Activated naive CD4-positive, alpha-beta T cell treated with anti-CD3 and anti-CD28 coated beads for 36 hours (primary cell): ENCODE results near the gene CHSY1. TPM values are rescaled to one million over a fixed set of nuclear protein-coding genes. Genes with fewer than 3 reads are reported as not detected.
"Not testable (repeated sequence)": the region's sequence is repeated elsewhere in the genome, so short reads cannot be mapped to it uniquely, and the experiment has no call there.

Experiments
- CTCF ChIA-PET: fragments of 350-600 bp; sonication (Branson Sonifier 250); formaldehyde crosslinking; loops from one replicate; lab custom pipeline; 2021; ENCODE audit warnings: antibody characterized with exemption; lab: Charles Lee
- DNase-seq: peaks from one replicate; pipeline ENCODE4 v3.0.0-alpha.2; 2020
- H3K27ac Mint-ChIP-seq: one replicate; pipeline ENCODE4 v1.8.0; 2021; ENCODE audit warnings: mild to moderate bottlenecking, mixed read lengths
- H3K27me3 Mint-ChIP-seq: one replicate; pipeline ENCODE4 v1.8.0; 2021; ENCODE audit warnings: low read depth, mixed read lengths
- H3K36me3 Mint-ChIP-seq: one replicate; pipeline ENCODE4 v1.8.0; 2021; ENCODE audit warnings: low read depth, mixed read lengths
- H3K4me1 Mint-ChIP-seq: one replicate; pipeline ENCODE4 v1.8.0; 2021; ENCODE audit warnings: low read depth, mixed read lengths
- H3K4me3 Mint-ChIP-seq: one replicate; pipeline ENCODE4 v1.8.0; 2021; ENCODE audit warnings: mild to moderate bottlenecking, moderate library complexity, mixed read lengths
- H3K9me3 Mint-ChIP-seq: one replicate; pipeline ENCODE4 v1.8.0; 2021; ENCODE audit warnings: mixed read lengths
- intact Hi-C: fragments of 100-400 bp; cut with micrococcal nuclease; formaldehyde crosslinking; loops from one replicate; pipeline ENCODE4 v1.15.1; 2023
- total RNA-seq, 2 experiments: library from RNA; stranded (reverse); gene quantifications; one replicate each; pipeline ENCODE4 v1.2.3, GENCODE V29; 2021

The CHSY1 gene, protein sequence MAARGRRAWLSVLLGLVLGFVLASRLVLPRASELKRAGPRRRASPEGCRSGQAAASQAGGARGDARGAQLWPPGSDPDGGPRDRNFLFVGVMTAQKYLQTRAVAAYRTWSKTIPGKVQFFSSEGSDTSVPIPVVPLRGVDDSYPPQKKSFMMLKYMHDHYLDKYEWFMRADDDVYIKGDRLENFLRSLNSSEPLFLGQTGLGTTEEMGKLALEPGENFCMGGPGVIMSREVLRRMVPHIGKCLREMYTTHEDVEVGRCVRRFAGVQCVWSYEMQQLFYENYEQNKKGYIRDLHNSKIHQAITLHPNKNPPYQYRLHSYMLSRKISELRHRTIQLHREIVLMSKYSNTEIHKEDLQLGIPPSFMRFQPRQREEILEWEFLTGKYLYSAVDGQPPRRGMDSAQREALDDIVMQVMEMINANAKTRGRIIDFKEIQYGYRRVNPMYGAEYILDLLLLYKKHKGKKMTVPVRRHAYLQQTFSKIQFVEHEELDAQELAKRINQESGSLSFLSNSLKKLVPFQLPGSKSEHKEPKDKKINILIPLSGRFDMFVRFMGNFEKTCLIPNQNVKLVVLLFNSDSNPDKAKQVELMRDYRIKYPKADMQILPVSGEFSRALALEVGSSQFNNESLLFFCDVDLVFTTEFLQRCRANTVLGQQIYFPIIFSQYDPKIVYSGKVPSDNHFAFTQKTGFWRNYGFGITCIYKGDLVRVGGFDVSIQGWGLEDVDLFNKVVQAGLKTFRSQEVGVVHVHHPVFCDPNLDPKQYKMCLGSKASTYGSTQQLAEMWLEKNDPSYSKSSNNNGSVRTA
- total RNA-seq, result 10 to 100 TPM; 19.5 to 21.8 TPM

GRCh38 chr15:101251830-101252820, at the start of gene CHSY1:
Gene CHSY1 (minus strand): TSS chr15:101252048. CDS start chr15:101251456, 592 bp downstream.
- Mint-ChIP-seq H3K9me3 (no peaks in the 10 kb centered on the region), H3K36me3 (peaks cover 4% of the 10 kb centered on the region), H3K27ac (peak within 1 kb of the TSS; percentile 88), H3K4me3 (peak within 1 kb of the TSS; percentile 90), H3K27me3 (no peaks in the 10 kb centered on the region), H3K4me1 (peaks cover 60% of the 10 kb centered on the region)
- intact Hi-C loops, result loop anchor here (1.0 to 2.0 kb wide), 5 partner anchors 43 to 649 kb away; partner anchors contain the start of genes ASB7, LINS1 and SNRPA1
- peak; percentile 79 for DNase-seq
- CTCF ChIA-PET, result interaction anchor here (0.6 to 1.7 kb wide), 7 partner anchors 14 to 243 kb away, joined by 3 to 5 read pairs (median 3); no protein-coding TSS in a partner anchor

DNA sequence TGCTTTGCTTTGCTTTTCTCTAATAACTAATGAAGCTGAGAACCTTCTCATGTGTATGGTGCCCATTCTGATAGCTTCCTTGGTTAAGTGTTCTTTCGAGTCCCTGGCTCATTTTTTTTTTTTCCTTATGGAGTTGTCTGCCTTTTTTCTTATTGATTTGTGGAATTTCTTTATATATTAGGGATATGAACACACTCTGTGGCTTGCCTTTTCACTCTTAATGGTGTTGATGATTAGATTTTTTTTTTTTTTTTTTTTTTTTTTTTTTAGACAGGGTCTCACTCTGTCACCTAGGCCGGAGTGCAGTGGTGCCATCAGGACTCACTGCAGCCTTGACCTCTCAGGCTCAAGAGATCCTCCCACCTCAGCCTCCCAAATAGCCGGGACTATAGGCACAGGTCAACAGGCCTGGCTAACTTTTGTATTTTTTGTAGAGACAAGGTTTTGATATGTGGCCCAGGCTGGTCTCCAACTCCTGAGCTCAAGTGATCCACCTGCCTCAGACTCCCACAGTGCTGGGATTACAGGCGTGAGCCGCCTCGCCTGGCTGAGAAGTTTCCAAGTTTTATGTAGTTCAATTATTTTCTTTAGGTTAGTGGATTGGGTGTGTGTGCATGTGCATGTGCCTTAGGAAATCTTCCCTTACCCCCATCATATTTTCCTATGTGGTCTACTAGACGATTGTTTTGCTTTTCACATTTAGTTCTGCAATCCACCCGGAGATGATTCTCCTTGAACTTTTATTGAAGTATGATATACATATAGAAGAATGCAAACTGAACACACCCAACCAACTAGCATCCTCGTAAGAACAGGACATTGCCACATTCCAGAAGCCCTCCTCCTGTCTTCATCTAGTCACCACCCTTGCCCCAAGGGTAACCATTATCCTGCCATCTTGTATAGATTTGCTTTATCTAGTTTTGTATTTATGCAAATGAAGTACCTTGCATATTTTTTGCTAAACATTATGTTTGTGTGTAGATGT, 44.9 kb upstream of the CHSY1 start:
- DNase-seq, result no peak
- Mint-ChIP-seq H3K27me3 (no peaks in the 10 kb centered on the region), H3K9me3 (no peaks in the 10 kb centered on the region), H3K4me1 (peaks cover 23% of the 10 kb centered on the region), H3K4me3 (peak overlapping the region; percentile 92), H3K27ac (no peak overlapping the region), H3K36me3 (peaks cover 20% of the 10 kb centered on the region)
- CTCF ChIA-PET, result interaction anchor here (0.7 to 10.3 kb wide), 4 partner anchors 7 to 344 kb away, joined by 3 to 45 read pairs (median 6); no protein-coding TSS in a partner anchor
- intact Hi-C loops, result loop anchor here (10.0 kb wide), 1 partner anchor 428 kb away; the partner anchor contains the start of gene TARS3

DNA sequence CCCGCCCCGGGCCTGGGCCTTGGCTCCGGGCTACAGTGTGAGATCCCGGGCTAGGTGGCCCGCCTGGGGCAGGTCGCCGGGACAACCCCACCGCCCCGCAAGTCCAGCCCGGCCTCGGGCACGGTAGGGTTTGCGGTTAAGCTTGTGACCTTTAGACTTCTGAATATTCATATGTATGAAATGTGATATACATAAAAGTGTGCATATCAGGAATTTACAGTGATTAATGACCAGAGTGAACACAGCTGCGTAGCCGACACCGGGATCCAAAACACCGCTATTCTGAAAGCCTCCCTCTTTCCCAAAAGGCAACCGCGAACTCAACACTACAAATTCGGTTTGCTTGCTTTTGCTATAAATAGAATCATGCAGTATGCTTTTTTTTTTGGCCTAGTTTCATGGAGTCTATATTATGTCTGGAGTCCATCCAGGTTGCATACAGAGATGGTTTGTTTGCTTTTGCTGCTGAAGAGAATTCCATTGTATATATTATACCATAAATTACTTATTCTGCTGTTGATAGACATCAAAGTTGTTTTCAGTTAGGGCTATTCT, 43.8 kb upstream of the CHSY1 start:
- Mint-ChIP-seq H3K4me3 (peak overlapping the region; percentile 92), H3K36me3 (peaks cover 24% of the 10 kb centered on the region), H3K4me1 (peaks cover 31% of the 10 kb centered on the region), H3K27me3 (no peaks in the 10 kb centered on the region), H3K9me3 (no peaks in the 10 kb centered on the region), H3K27ac (peak overlapping the region; percentile 83)
- intact Hi-C loops, result loop anchor here (1.0 to 10.0 kb wide), 4 partner anchors 18 to 429 kb away; partner anchors contain the start of genes SELENOS and TARS3
- CTCF ChIA-PET, result interaction anchor here (0.6 to 10.3 kb wide), 7 partner anchors 21 to 359 kb away, joined by 3 to 45 read pairs (median 3); no protein-coding TSS in a partner anchor
- DNase-seq, result peak; percentile 16

DNA sequence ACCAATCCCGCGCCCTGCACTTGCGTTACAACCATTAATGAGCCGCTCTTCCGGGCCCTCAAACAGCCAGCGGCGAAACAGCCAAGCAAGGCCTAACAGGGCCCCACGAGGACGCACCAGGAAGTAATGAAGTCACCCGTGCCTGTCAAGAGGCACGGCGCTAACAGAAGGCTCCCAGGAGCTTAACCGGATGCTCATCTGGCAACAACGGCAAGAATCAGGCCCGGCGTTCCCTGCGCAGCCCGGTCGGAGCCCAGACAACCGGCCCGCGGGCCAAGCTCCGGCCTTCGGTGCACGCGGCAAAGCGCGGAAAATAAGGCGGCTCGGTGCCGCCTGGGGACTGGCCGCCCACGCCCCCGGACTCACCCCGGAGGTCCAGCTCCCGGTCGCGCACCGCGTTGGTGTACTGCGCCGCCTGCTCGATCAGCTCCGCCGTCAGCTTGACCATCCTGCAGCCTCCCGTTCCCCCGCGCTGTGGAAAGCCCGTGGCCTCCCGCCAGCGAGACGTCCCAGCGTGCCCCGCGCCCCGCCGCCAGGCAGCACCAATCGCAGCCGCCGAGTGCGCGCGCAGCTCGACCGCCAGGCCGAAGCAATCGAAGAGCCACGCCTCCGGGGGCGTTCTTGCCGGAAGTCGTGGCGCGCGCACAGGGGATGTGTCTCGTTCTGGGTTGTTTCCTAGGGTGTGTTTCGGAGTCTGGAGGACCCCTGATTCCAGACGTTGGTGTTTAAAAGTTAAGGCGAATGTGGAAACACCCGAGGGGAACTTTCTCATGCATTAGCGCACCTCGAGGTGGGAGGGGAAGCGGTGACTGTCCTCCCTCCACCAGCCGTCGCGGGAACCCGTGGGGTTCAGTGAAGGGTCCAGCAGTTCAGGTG, 43.1 kb upstream of the CHSY1 start, which contains the start of gene SNRPA1:
Gene SNRPA1, minus strand, starts transcription at position 518 of the 876 bp plus-strand sequence. Its CDS starts 70 bp downstream, at position 448.
- peaks cover 38% of the 10 kb centered on the region for H3K4me1 Mint-ChIP-seq
- peak within 1 kb of the TSS; percentile 92 for H3K27ac Mint-ChIP-seq
- H3K36me3 Mint-ChIP-seq, result peaks cover 27% of the 10 kb centered on the region
- DNase-seq, result peak; percentile 97
- no peaks in the 10 kb centered on the region for H3K27me3 Mint-ChIP-seq
- H3K9me3 Mint-ChIP-seq, result no peaks in the 10 kb centered on the region
- intact Hi-C loops, result loop anchor here (1.0 to 10.0 kb wide), 7 partner anchors 18 to 693 kb away; partner anchors contain the start of genes ASB7, LINS1, SELENOS and TARS3
- peak within 1 kb of the TSS; percentile 92 for H3K4me3 Mint-ChIP-seq
- CTCF ChIA-PET, result interaction anchor here (0.6 to 10.3 kb wide), 9 partner anchors 10 to 360 kb away, joined by 3 to 45 read pairs (median 4); no protein-coding TSS in a partner anchor

- peak overlapping the region; percentile 92 for H3K4me3 Mint-ChIP-seq
- peaks cover 39% of the 10 kb centered on the region for H3K36me3 Mint-ChIP-seq
- peaks cover 50% of the 10 kb centered on the region for H3K4me1 Mint-ChIP-seq
- peak overlapping the region; percentile 92 for H3K27ac Mint-ChIP-seq
- CTCF ChIA-PET, result interaction anchor here (0.8 to 10.3 kb wide), 3 partner anchors 27 to 348 kb away, joined by 3 to 45 read pairs (median 3); no protein-coding TSS in a partner anchor
- no peaks in the 10 kb centered on the region for H3K27me3 Mint-ChIP-seq
- no peaks in the 10 kb centered on the region for H3K9me3 Mint-ChIP-seq
- no peak for DNase-seq
- intact Hi-C loops, result loop anchor here (5.0 to 10.0 kb wide), 2 partner anchors 432 to 691 kb away; partner anchors contain the start of genes ASB7, LINS1 and TARS3
These were observed 41.3 kb upstream of the CHSY1 start for GRCh38 chr15:101293122-101293521.

DNA sequence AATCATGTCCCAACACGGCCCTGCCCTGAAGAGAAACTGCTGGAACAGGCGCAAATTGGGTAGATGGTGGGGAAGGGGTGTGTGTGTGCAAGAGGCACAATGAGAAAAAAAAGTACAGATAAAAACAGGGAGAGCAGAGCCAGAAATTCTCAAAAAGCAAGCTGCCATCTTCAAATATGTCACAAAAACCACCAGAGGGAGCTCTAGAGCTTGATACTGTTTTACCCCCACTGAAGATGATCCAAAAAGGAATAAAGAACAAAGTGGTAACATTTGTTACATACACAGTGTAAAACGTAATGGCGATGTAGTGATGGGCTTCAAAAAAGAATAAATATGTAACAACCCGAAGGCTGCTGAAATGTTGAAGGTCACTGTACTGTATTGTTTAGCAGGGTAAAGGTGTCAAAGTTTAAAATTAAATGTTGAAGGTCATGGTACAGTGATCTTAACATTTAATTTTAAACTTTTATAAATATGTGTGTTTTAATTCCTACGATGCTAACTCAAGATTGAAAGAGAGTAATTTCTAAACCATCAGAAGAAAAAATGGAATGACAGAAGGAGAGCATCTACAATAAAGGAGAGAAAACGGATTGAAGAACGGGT, 37.2 kb upstream of the CHSY1 start:
- Mint-ChIP-seq H3K4me1 (peaks cover 56% of the 10 kb centered on the region), H3K27me3 (no peaks in the 10 kb centered on the region), H3K27ac (peak overlapping the region; percentile 29), H3K36me3 (peaks cover 63% of the 10 kb centered on the region), H3K4me3 (no peak overlapping the region), H3K9me3 (no peaks in the 10 kb centered on the region)
- CTCF ChIA-PET, result interaction anchor here (0.6 to 3.4 kb wide), 13 partner anchors 9 to 484 kb away, joined by 3 to 28 read pairs (median 4); no protein-coding TSS in a partner anchor
- intact Hi-C loops, result no loop called here
- no peak for DNase-seq

DNA sequence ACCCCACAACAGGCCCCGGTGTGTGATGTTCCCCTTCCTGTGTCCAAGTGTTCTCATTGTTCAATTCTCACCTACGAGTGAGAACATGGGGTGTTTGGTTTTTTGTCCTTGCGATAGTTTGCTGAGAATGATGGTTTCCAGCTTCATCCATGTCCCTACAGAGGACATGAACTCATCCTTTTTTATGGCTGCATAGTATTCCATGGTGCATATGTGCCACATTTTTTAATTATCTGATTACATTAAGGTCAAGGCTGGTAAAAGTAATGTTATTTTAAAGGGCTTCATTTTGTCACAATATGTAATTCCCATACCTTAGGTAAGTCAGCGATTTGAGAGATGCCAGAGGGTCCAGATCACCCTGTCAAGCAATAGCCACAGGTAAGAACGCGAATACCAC, 35.5 kb upstream of the CHSY1 start:
- CTCF ChIA-PET, result interaction anchor here (0.6 to 3.4 kb wide), 9 partner anchors 9 to 354 kb away, joined by 3 to 28 read pairs (median 4); no protein-coding TSS in a partner anchor
- DNase-seq, intact Hi-C loops, H3K4me3 Mint-ChIP-seq, H3K9me3 Mint-ChIP-seq, H3K27me3 Mint-ChIP-seq: not testable (repeated sequence)
- Mint-ChIP-seq H3K27ac (peak overlapping the region; percentile 16), H3K4me1 (peaks cover 43% of the 10 kb centered on the region), H3K36me3 (peaks cover 61% of the 10 kb centered on the region)

DNA sequence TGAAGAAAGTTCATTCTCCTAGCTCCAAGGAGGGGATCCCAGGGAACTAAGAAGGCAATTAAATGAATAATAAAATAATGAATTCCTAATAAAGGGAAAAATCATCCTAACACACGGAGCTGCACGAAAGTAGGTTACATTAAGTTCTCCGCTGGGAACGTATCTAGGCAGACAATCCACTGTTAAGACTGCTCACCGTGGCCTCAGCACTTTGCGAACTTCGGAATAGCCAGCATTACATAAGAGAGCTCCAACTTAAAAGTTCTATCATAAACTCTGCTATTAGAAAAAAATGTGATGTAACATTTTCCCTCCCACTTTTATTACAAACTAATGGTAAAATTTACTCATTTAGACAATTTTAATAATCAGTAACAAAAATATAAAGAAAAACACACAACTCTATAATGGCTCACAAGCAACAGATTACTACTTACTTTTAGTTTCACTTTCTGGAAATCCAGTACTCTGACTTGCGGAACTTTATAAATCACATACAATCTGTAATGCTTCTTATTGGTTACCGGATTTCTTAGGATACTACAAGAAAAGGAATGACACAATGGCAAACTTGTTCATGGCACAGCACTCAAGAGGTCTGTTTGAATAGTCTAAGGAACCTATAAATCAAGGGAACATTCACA, 34.7 kb upstream of the CHSY1 start:
- intact Hi-C loops, result no loop called here
- Mint-ChIP-seq H3K4me1 (peaks cover 36% of the 10 kb centered on the region), H3K27me3 (no peaks in the 10 kb centered on the region), H3K9me3 (no peaks in the 10 kb centered on the region), H3K36me3 (peaks cover 57% of the 10 kb centered on the region), H3K4me3 (no peak overlapping the region), H3K27ac (peak overlapping the region; percentile 65)
- no peak for DNase-seq
- CTCF ChIA-PET, result no interaction called here
